CD4-positive, CD25-positive, alpha-beta regulatory T cell (primary cell): ENCODE data around the gene CHGA. TPM values are rescaled to one million over a fixed set of nuclear protein-coding genes. Genes with fewer than 3 reads are reported as not detected.

Experiments used
- ATAC-seq, 2 donors: fragments of 150-1000 bp; cut with Tn5 transposase; one replicate each; pipeline ENCODE4 v1.10.0; 2021; ENCODE audit warnings: low read depth in 2 of 2, moderate number of reproducible peaks in 2 of 2, moderate library complexity in 1 of 2
- DNase-seq, 3 donors: peaks; one replicate each; pipeline versions ENCODE4 v3.0.0 to v3.0.0-alpha.2; 2012 to 2022; ENCODE audit warnings: mixed read lengths in 1 of 3
- H3K27ac ChIP-seq: one replicate; pipeline ENCODE4 v1.7.0; 2013; ENCODE audit warnings: mild to moderate bottlenecking, low read length; ENCODE audit not compliant: insufficient read depth, poor library complexity, severe bottlenecking
- H3K27me3 ChIP-seq: one replicate; pipeline ENCODE4 v1.7.0; 2013; ENCODE audit warnings: low read length; ENCODE audit not compliant: control insufficient read depth, insufficient read depth
- H3K36me3 ChIP-seq: one replicate; pipeline ENCODE4 v1.7.0; 2013; ENCODE audit warnings: mild to moderate bottlenecking, low read length, moderate library complexity; ENCODE audit not compliant: control insufficient read depth, insufficient read depth
- H3K4me1 ChIP-seq: 2 replicates; pipeline ENCODE4 v1.7.0; 2013; ENCODE audit warnings: mild to moderate bottlenecking, low read length; ENCODE audit not compliant: insufficient read depth, control insufficient read depth, poor library complexity, severe bottlenecking
- H3K4me3 ChIP-seq: one replicate; pipeline ENCODE4 v1.7.0; 2013; ENCODE audit warnings: low read depth, mild to moderate bottlenecking, low read length, moderate library complexity
- H3K9me3 ChIP-seq, 2 experiments: 1 replicate in 1 of 2; 2 replicates in 1 of 2; pipeline ENCODE4 v1.7.0; 2013; ENCODE audit warnings: low read length in 2 of 2, mild to moderate bottlenecking in 1 of 2, moderate library complexity in 1 of 2; ENCODE audit not compliant: control insufficient read depth in 2 of 2
- H3K27ac Mint-ChIP-seq, 3 donors: one replicate each; pipeline ENCODE4 v1.8.0; 2020 to 2022; ENCODE audit warnings: mild to moderate bottlenecking in 3 of 3, mixed read lengths in 3 of 3, moderate library complexity in 2 of 3
- H3K27me3 Mint-ChIP-seq: one replicate; pipeline ENCODE4 v1.8.0; 2022; ENCODE audit warnings: mild to moderate bottlenecking, mixed read lengths
- H3K36me3 Mint-ChIP-seq: one replicate; pipeline ENCODE4 v1.8.0; 2020; ENCODE audit warnings: mixed read lengths
- H3K4me1 Mint-ChIP-seq, 4 donors: one replicate each; pipeline ENCODE4 v1.8.0; 2020 to 2022; ENCODE audit warnings: mixed read lengths in 4 of 4, mild to moderate bottlenecking in 1 of 4
- H3K4me3 Mint-ChIP-seq, 4 donors: one replicate each; pipeline ENCODE4 v1.8.0; 2020 to 2022; ENCODE audit warnings: mild to moderate bottlenecking in 4 of 4, mixed read lengths in 4 of 4, moderate library complexity in 3 of 4
- H3K9me3 Mint-ChIP-seq, 7 donors: one replicate each; pipeline ENCODE4 v1.8.0; 2020 to 2022; ENCODE audit warnings: mixed read lengths in 7 of 7, mild to moderate bottlenecking in 3 of 7, moderate library complexity in 2 of 7
- polyA plus RNA-seq, 4 donors: library from polyadenylated mRNA; unstranded; fragments of 300-500 nt; fragmentation: Illumina TruSeq; gene quantifications; one replicate each; pipeline ENCODE4 v1.2.3, GENCODE V29; 2021
- total RNA-seq: library from RNA; stranded (reverse); gene quantifications from one replicate; pipeline ENCODE4 v1.2.3, GENCODE V29; 2022

Gene CHGA
- total and polyA plus RNA-seq, 5 donors from 2014 or later, result 0.21 to 0.72 (median 0.33) TPM; not detected in 1

GRCh38 chr14:92969871-92970270 lies 46.9 kb downstream of the CHGA start:
- H3K27me3 ChIP-seq, result no peaks in the 10 kb centered on the region
- no peaks in the 10 kb centered on the region for H3K36me3 ChIP-seq
- no peak overlapping the region for H3K4me3 Mint-ChIP-seq
- no peak overlapping the region for H3K27ac Mint-ChIP-seq
- ATAC-seq (no peak), DNase-seq (no peak)
- peaks cover 0 to 6% (median 4%) of the 10 kb centered on the region in 7 donors for H3K9me3 Mint-ChIP-seq
- H3K27ac ChIP-seq, result no peak overlapping the region
- peaks cover 25% of the 10 kb centered on the region for H3K36me3 Mint-ChIP-seq
- peaks cover 0 to 17% (median 3%) of the 10 kb centered on the region in 4 donors for H3K4me1 Mint-ChIP-seq
- no peaks in the 10 kb centered on the region for H3K4me1 ChIP-seq
- H3K4me3 ChIP-seq, result no peak overlapping the region
- H3K27me3 Mint-ChIP-seq, result no peaks in the 10 kb centered on the region
- no peaks in the 10 kb centered on the region for H3K9me3 ChIP-seq

- H3K9me3 Mint-ChIP-seq, result peaks cover 0 to 6% (median 4%) of the 10 kb centered on the region in 7 donors
- Histone ChIP-seq H3K27ac (no peak overlapping the region), H3K4me1 (no peaks in the 10 kb centered on the region)
Observed at GRCh38 chr14:92970271-92970670, 47.3 kb downstream of the CHGA start.

GRCh38 chr14:92971601-92972180 lies 48.7 kb downstream of the CHGA start:
- Mint-ChIP-seq H3K4me1 (peaks cover 0 to 9% (median 5%) of the 10 kb centered on the region in 4 donors), H3K27ac (peak overlapping the region in 2 of 3 donors; percentile 22 to 49), H3K36me3 (peaks cover 35% of the 10 kb centered on the region), H3K4me3 (no peak overlapping the region), H3K9me3 (peaks cover 0 to 12% (median 6%) of the 10 kb centered on the region in 7 donors), H3K27me3 (no peaks in the 10 kb centered on the region)
- ATAC-seq, result no peak
- Histone ChIP-seq H3K4me3 (no peak overlapping the region), H3K27me3 (no peaks in the 10 kb centered on the region), H3K4me1 (no peaks in the 10 kb centered on the region), H3K9me3 (peaks cover 4 to 13% of the 10 kb centered on the region in 2 experiments), H3K27ac (no peak overlapping the region), H3K36me3 (peaks cover 7% of the 10 kb centered on the region)
- no peak for DNase-seq

More at GRCh38 chr14:92970271-92970670, 47.3 kb downstream of the CHGA start:
- Mint-ChIP-seq H3K27ac (no peak overlapping the region), H3K36me3 (peaks cover 25% of the 10 kb centered on the region), H3K4me1 (peaks cover 0 to 13% (median 3%) of the 10 kb centered on the region in 4 donors), H3K4me3 (no peak overlapping the region), H3K27me3 (no peaks in the 10 kb centered on the region)
- no peak for DNase-seq
- ATAC-seq, result no peak
- Histone ChIP-seq H3K4me3 (no peak overlapping the region), H3K36me3 (peaks cover 2% of the 10 kb centered on the region), H3K27me3 (no peaks in the 10 kb centered on the region), H3K9me3 (no peaks in the 10 kb centered on the region)

GRCh38 chr14:92973261-92973797 lies 50.4 kb downstream of the CHGA start:
- peaks cover 6 to 23% (median 13%) of the 10 kb centered on the region in 7 donors for H3K9me3 Mint-ChIP-seq
- peak in 1 of 3 donors; percentile 15 for DNase-seq
- Histone ChIP-seq H3K9me3 (peaks cover 12 to 29% of the 10 kb centered on the region in 2 experiments), H3K36me3 (peaks cover 23% of the 10 kb centered on the region), H3K4me1 (no peaks in the 10 kb centered on the region), H3K4me3 (no peak overlapping the region), H3K27ac (no peak overlapping the region), H3K27me3 (no peaks in the 10 kb centered on the region)
- H3K27ac Mint-ChIP-seq, result no peak overlapping the region
- ATAC-seq, result no peak
- peaks cover 42% of the 10 kb centered on the region for H3K36me3 Mint-ChIP-seq
- H3K4me1 Mint-ChIP-seq, result peaks cover 0 to 12% (median 5%) of the 10 kb centered on the region in 4 donors
- no peaks in the 10 kb centered on the region for H3K27me3 Mint-ChIP-seq
- no peak overlapping the region for H3K4me3 Mint-ChIP-seq

- no peak for ATAC-seq
- H3K4me3 Mint-ChIP-seq, result no peak overlapping the region
- no peaks in the 10 kb centered on the region for H3K4me1 ChIP-seq
- no peak for DNase-seq
- peaks cover 0 to 12% (median 5%) of the 10 kb centered on the region in 4 donors for H3K4me1 Mint-ChIP-seq
- no peaks in the 10 kb centered on the region for H3K27me3 Mint-ChIP-seq
- no peaks in the 10 kb centered on the region for H3K27me3 ChIP-seq
- H3K9me3 ChIP-seq, result peaks cover 16 to 34% of the 10 kb centered on the region in 2 experiments
- H3K4me3 ChIP-seq, result no peak overlapping the region
- H3K9me3 Mint-ChIP-seq, result peaks cover 6 to 23% (median 14%) of the 10 kb centered on the region in 7 donors
- no peak overlapping the region for H3K27ac Mint-ChIP-seq
- peaks cover 29% of the 10 kb centered on the region for H3K36me3 ChIP-seq
- no peak overlapping the region for H3K27ac ChIP-seq
- H3K36me3 Mint-ChIP-seq, result peaks cover 42% of the 10 kb centered on the region
Observed at GRCh38 chr14:92973798-92974372, 50.9 kb downstream of the CHGA start.

- Mint-ChIP-seq H3K36me3 (peaks cover 50% of the 10 kb centered on the region), H3K4me3 (no peak overlapping the region), H3K4me1 (peaks cover 0 to 12% (median 5%) of the 10 kb centered on the region in 4 donors), H3K9me3 (peaks cover 6 to 30% (median 16%) of the 10 kb centered on the region in 7 donors), H3K27ac (no peak overlapping the region), H3K27me3 (no peaks in the 10 kb centered on the region)
- DNase-seq, result no peak
- ATAC-seq, result no peak
- H3K27me3 ChIP-seq, result no peaks in the 10 kb centered on the region
- H3K36me3 ChIP-seq, result peaks cover 29% of the 10 kb centered on the region
- peaks cover 23 to 43% of the 10 kb centered on the region in 2 experiments for H3K9me3 ChIP-seq
- H3K27ac ChIP-seq, result no peak overlapping the region
- H3K4me3 ChIP-seq, result no peak overlapping the region
- no peaks in the 10 kb centered on the region for H3K4me1 ChIP-seq
Observed at GRCh38 chr14:92974541-92975345, 51.8 kb downstream of the CHGA start.

- Mint-ChIP-seq H3K4me3 (no peak overlapping the region), H3K4me1 (peaks cover 0 to 8% (median 5%) of the 10 kb centered on the region in 4 donors), H3K9me3 (peaks cover 6 to 37% (median 17%) of the 10 kb centered on the region in 7 donors), H3K36me3 (peaks cover 58% of the 10 kb centered on the region), H3K27me3 (no peaks in the 10 kb centered on the region), H3K27ac (peak overlapping the region in 1 of 3 donors; percentile 49)
- peaks cover 26 to 52% of the 10 kb centered on the region in 2 experiments for H3K9me3 ChIP-seq
- no peak overlapping the region for H3K4me3 ChIP-seq
- H3K4me1 ChIP-seq, result no peaks in the 10 kb centered on the region
- DNase-seq (no peak), ATAC-seq (no peak)
- H3K36me3 ChIP-seq, result peaks cover 29% of the 10 kb centered on the region
- H3K27me3 ChIP-seq, result no peaks in the 10 kb centered on the region
- H3K27ac ChIP-seq, result no peak overlapping the region
Observed at GRCh38 chr14:92976268-92976667, 53.3 kb downstream of the CHGA start.
